Measurements from ENCODE around the gene RPS6KC1. TPM values are rescaled to one million over a fixed set of nuclear protein-coding genes. Genes with fewer than 3 reads are reported as not detected.

The RPS6KC1 gene, protein sequence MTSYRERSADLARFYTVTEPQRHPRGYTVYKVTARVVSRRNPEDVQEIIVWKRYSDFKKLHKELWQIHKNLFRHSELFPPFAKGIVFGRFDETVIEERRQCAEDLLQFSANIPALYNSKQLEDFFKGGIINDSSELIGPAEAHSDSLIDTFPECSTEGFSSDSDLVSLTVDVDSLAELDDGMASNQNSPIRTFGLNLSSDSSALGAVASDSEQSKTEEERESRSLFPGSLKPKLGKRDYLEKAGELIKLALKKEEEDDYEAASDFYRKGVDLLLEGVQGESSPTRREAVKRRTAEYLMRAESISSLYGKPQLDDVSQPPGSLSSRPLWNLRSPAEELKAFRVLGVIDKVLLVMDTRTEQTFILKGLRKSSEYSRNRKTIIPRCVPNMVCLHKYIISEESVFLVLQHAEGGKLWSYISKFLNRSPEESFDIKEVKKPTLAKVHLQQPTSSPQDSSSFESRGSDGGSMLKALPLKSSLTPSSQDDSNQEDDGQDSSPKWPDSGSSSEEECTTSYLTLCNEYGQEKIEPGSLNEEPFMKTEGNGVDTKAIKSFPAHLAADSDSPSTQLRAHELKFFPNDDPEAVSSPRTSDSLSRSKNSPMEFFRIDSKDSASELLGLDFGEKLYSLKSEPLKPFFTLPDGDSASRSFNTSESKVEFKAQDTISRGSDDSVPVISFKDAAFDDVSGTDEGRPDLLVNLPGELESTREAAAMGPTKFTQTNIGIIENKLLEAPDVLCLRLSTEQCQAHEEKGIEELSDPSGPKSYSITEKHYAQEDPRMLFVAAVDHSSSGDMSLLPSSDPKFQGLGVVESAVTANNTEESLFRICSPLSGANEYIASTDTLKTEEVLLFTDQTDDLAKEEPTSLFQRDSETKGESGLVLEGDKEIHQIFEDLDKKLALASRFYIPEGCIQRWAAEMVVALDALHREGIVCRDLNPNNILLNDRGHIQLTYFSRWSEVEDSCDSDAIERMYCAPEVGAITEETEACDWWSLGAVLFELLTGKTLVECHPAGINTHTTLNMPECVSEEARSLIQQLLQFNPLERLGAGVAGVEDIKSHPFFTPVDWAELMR
- 13.0 and 16.1 TPM in 2 replicates for total RNA-seq

DNA sequence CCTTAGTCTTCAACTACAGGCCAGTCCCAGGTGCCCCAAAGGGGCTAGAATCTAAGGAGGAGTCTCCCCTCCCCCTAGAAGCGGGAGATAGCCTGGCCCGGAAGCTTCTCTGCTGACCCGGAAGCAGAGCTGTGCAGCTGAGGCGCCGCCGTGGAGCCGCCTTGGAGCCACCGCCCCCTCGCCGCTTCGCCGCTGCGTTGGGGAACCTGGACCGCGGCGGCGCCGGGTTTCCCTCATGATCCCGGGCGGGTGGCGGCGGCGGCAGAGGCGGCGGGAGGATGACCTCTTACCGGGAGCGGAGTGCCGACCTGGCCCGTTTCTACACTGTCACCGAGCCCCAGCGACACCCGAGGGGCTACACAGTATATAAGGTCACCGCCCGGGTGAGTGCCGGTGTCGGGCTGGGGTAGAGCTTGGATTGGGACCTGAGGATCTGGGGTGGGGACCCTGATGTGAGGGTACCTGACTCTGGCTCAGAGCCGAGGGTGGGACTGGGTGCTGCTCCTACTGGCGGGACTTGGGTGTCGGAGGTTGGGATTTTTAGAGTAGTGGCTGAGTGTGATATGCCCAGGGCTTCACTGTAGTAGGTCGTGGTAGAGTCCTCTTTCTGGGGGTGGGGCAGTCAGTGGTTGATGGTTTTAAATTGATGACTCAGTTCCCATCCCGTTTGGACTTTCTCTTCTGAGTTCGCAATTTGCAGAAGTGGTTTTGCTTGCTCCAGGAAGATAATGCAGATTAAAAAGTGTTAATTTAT is at the start of gene RPS6KC1:
TSS of gene RPS6KC1 (plus strand) at position 115 of the 754 bp plus-strand sequence. CDS start at position 279, 164 bp downstream.

DNA sequence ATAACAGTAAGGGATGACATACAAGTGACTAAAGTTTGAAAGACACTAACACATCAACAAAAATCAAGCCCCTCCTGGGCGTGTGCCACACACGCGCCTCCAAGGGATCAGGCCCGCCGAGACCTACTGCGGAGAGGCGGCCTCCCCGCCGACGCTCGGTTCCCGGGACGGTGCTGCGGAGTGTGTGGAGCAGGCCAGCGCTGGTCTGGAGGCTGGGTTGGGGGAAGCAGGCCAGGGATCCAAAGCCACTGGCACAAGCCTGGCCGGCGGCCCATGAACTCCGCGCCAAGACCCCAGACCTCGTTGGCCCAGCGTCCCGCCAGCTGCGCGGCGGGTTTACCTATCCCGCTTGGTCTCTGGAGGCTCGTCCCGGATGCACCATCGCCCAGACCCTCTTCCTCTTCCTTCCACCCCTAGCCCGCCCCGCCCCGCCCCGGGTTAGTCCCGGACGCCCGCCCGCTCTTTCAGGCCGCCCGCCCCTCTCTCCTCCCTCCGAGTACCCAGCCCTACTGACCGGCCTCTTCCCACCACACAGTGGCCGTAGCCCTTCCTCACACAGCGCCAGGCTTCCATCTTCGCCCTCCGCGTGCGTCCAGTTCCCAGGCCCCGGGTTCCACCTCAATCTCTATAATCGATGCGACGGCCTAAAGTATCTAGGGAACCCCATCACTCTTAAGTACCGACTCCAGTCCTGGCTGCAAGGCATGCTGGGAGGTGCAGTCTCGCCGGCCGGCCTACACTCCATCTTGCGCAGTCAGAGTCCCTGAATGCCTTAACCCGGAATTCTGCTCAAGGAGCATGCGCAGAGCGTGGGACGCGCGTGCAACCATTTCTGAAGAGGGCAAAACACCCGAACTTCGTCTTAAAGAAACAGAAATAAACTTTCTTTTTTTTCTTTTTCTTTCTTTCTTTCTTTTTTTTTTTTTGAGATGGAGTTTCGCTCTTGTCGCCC is 35.7 kb upstream of the RPS6KC1 start, which contains the start of gene ANGEL2:
TSS of gene ANGEL2 (minus strand) at position 769 of the 952 bp plus-strand sequence. CDS start at position 573, 196 bp downstream.

Other genes starting within 250 kb of the RPS6KC1 start
- gene SPATA45, start 203.6 kb upstream of the RPS6KC1 start, total RNA-seq, result not detected in 2 replicates
- gene FLVCR1, start 193.0 kb upstream of the RPS6KC1 start, total RNA-seq, result 8.0 and 13.5 TPM in 2 replicates
- gene VASH2, start 100.7 kb upstream of the RPS6KC1 start, total RNA-seq, result under 0.01 TPM in 1 of 2 replicates, not detected in the other
- gene ANGEL2, start 35.4 kb upstream of the RPS6KC1 start, total RNA-seq, result 24.8 and 31.7 TPM in 2 replicates